ENCODE measurements around the gene DPCD.

DNA sequence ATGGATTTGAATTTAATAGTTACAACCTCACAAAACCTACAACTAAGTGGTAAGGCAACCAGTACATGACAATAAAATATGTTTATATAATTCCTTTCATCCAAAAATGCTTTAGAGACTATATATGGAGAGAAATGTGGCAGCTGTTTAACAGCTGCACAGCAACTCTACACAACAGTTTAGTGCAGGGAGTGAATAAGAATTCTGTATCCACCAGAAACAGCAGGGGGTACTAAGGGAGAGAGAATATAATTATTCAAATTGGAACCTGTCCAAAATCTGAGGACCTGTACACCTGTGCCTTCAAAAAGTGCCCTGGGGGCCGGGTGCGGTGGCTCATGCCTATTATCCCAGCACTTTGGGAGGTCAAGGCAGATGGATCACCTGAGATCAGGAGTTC is 49.7 kb upstream of the DPCD start:
- TF ChIP-seq, protein P1, sequence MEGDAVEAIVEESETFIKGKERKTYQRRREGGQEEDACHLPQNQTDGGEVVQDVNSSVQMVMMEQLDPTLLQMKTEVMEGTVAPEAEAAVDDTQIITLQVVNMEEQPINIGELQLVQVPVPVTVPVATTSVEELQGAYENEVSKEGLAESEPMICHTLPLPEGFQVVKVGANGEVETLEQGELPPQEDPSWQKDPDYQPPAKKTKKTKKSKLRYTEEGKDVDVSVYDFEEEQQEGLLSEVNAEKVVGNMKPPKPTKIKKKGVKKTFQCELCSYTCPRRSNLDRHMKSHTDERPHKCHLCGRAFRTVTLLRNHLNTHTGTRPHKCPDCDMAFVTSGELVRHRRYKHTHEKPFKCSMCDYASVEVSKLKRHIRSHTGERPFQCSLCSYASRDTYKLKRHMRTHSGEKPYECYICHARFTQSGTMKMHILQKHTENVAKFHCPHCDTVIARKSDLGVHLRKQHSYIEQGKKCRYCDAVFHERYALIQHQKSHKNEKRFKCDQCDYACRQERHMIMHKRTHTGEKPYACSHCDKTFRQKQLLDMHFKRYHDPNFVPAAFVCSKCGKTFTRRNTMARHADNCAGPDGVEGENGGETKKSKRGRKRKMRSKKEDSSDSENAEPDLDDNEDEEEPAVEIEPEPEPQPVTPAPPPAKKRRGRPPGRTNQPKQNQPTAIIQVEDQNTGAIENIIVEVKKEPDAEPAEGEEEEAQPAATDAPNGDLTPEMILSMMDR (conservative IDR thresholded peaks at IDR 0.05) = no peak
- no peak for TF ChIP-seq EZH2 (IDR thresholded peaks at IDR 0.05; ENCODE audit: low read depth)

Data from PC-9 (cell line).